Transverse colon (tissue), 4 donors: ENCODE data around the gene PPFIA4.

ENCODE experiments used
- POLR2AphosphoS5 ChIP-seq, 3 donors: sonication (generic); formaldehyde crosslinking; IDR thresholded peaks; one replicate each; pipeline ENCODE4 v1.6.1; 2016; ENCODE audit warnings: antibody characterized with exemption in 3 of 3
- TF ChIP-seq, protein P1 (sequence below), 5 experiments: fragments of 200-600 bp in 3 of 5; fragments of 450-650 bp in 2 of 5; sonication (generic) in 3 of 5; IDR thresholded peaks; 1 replicate in 2 of 5; 2 replicates in 3 of 5; pipeline ENCODE4 v1.5.1; 2016 to 2017; ENCODE audit warnings: antibody characterized with exemption in 5 of 5, inconsistent platforms in 3 of 5, mild to moderate bottlenecking in 2 of 5, moderate library complexity in 1 of 5

DNA sequence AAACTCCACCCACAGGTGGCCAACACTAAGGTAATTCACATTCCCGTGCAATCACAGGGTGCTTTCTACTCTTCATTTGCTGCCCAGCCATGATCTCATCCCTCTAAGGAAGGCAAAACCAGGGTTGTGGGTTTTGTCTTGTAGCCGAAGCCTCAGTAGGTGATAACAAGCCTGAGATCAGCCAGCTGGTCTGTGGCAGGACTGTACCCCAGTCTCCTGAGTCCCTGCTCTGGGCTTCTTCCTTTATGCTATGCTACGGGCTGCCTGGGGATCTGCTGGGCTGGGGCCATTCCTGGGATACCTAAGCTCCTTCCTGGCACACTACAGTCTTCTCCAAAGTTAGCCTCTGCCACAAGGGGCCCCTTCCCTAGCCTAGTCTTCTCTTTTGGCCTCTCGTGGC lies 9.8 kb downstream of the PPFIA4 start:
- TF ChIP-seq POLR2AphosphoS5 (IDR thresholded peaks at IDR 0.05): no peak
- TF ChIP-seq, protein P1, sequence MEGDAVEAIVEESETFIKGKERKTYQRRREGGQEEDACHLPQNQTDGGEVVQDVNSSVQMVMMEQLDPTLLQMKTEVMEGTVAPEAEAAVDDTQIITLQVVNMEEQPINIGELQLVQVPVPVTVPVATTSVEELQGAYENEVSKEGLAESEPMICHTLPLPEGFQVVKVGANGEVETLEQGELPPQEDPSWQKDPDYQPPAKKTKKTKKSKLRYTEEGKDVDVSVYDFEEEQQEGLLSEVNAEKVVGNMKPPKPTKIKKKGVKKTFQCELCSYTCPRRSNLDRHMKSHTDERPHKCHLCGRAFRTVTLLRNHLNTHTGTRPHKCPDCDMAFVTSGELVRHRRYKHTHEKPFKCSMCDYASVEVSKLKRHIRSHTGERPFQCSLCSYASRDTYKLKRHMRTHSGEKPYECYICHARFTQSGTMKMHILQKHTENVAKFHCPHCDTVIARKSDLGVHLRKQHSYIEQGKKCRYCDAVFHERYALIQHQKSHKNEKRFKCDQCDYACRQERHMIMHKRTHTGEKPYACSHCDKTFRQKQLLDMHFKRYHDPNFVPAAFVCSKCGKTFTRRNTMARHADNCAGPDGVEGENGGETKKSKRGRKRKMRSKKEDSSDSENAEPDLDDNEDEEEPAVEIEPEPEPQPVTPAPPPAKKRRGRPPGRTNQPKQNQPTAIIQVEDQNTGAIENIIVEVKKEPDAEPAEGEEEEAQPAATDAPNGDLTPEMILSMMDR (IDR thresholded peaks at IDR 0.05): no peak
